IPS DF 4.7 (cell line): ENCODE measurements around the gene DMBX1.

Experiments used
- DNase-seq: peaks from one replicate; pipeline ENCODE4 v3.0.0-alpha.2; 2013; ENCODE audit warnings: low spot score; ENCODE audit errors: extremely low read depth

The DMBX1 gene

DNA sequence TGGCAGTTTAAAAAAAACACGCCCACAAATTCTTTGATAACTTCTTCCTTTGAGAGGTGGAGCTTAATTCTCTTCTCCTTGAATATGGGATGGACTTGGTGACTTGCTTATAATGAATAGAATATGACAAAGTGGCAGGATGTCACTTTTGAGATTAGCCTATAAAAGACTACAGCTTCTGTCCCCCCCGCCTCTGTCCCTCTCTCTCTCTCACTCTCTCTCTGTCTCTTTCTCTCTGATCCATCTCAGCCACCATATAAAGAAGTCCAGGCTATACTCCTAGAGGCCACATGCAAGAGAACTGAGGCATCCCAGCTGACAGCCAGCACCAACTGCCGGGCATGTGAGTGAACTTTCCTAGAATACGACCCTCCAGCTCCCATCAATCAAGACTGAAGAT is 7.7 kb upstream of the DMBX1 start:
- DNase-seq = no peak

DNA sequence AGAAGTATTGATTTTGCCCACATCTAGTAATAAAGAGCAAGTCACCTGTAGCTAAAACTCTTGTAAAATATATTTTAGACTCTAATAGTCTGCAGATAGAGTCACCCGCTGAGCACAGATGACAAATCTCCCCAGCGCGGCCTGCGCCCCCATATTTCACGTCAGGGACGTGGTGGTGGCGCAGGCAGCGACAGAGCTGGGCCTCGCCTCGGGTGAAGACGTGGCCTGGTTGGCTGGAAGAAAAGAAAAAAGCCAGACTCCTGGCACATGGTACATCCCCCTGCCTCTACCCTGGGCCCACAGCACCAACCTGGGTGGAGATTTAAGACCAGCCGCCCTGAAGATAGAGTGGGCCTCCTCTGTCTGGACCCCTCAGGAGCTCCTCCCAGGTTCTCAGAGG is 6.0 kb upstream of the DMBX1 start:
- DNase-seq = no peak

DNA sequence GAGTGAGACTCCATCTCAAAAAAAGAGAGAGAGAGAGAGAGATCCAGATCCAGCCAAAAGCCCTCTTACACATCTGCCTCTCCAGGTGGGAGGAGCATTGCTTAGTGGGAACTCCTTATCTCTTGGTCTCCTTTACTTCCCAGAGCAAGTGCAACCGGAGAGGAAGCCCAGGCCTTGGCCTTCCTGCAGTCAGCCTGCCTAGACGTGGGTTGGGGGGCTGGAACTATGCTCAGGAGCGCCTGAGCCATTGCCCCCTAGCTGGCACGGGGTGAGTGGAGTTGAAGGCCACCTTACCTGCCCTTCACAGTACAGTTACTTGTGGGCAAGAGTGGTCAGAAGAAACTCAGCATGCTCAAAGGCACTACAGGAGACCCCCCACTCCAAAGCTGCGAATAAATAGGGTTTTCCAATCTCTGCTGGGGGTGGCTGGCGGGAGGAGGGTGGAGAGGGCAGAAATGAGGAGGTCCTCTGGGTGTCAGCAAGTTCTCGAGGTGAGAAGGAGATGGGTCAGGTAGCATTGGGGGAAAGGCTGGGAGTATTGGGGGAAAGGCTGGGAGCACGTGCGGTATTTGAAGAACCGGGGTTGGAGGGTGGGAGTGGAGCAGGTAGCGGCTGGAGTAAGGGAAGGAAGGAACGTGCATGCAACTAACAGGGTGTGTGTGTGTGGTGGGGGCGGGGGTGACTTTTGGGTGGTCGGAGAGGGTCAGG is 4.7 kb upstream of the DMBX1 start:
- DNase-seq = no peak

DNA sequence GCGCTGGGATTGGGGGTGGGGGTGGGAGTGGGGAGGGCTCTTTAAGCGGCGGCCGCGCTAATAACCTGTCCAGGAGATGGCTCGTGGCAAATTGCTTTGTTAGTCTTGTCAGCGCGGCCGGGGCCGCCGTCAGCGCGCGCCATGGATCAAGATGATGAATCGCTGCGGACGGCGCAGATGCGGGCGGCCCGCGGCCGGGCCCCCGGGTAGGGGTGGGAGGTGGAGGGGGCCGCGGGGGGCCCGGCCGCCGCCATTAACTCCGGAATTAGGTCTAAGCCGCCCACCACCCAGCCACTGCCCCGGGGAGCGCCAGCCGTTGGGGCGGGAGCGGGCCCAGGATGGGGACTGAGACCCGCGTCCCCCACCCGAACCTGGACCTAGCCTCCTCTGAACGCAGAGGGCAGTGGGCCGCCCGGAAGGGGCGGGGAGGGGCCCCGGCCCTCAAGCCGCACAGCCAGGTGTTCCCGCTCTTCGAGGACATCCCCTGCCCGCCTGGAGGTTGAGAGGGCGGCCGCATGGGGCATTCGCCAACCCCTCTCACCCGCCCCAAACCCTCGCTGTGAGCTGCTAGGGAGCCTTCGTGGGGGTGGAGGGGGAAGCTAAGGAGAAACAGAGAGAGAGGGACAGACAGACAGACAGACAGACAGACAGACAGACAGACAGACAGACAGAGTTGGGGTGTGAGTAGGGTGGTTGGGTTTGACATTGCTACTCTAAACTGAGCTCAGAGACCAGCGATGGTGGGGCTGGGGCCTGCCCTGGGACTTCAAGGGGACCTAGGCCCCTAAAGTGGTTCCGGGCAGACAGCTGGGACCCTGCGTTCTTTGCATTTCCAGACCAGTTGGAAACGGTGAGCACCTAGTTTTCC is 3.8 kb upstream of the DMBX1 start:
- DNase-seq = no peak

DNA sequence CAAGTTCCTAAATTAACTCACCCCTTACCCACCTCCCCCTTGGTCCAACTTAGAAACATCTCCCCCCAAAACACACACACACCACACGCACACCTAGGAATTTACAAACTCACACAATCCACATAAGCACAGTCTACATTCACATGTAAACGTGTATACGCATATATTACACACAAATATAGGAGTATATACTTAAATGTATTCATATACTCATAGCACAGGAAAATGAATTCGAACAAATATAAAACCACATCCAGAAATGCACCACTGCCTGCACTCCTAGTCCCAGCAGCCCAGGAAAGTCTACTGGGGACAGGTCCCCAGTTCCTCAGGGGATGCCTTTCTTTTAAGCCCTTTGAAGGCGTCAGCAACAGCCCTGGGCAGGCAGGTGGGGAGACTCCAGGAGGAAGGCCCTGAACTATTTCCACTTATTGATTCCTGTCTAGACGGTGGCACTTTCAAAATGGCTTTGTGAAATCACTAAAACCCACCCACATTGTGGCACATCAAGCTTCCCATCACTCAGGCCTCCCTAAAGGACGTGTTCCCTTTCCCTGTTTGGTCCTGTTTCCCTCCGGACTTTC is 3.1 kb upstream of the DMBX1 start:
- no peak for DNase-seq

DNA sequence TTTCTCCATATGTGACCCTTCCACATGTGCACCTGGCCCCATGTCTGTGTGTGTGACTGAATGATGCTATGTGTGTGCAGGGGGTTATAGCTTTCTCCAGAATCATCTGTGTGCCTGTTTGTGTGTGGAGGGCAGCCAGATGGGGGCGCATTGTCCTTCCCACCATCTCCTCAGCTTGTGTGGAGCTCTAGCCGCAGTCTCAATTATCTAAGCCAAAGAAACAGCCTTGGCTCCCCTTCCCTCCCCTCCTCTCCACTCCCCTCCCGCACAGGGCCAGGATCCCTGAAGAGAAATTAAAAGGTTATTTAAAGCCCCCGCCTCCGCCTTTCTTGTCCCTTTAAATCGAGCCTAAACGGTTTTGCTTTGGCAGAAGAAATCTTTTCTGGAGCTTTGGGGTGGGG is 1.8 kb upstream of the DMBX1 start:
- DNase-seq = no peak

DNA sequence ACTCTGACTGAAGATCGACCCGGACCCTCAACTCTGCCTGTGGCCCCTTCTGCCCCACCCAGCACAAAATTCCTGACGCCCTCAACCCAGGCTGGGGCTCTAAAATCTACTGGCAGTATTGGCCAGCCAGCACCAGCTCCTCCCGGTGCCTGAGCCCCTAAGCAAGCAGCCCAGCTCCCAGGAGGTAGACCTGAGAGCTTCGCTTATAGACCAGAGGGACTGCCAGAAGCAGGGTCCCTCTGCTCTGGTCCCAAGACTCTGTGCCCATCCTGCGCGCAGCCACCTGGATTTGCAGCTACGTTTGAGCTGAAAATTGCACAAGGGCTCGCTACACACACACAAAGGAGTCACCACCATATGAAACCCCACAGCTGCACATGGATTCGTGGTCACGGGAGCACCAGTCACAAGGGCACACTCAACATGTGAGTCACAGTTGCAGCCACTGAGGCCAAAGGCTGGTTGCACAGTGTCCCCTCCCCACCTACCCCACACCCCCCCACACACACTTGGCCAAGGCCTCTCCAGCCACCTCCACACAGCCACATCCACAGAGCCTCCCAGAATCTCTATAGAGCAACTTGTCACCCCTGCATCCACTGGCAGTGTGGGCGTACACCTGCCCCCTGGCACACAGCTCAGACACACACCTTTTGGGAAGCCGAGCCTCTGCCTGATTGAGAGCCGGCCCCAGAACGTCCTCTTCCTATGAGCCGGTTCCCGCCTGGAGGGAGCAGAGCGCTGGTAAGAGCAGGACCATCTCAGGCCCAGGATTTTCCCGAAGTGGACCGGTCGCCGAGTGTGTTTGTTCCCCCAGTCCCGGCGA is 1.1 kb upstream of the DMBX1 start:
- DNase-seq = no peak

DNA sequence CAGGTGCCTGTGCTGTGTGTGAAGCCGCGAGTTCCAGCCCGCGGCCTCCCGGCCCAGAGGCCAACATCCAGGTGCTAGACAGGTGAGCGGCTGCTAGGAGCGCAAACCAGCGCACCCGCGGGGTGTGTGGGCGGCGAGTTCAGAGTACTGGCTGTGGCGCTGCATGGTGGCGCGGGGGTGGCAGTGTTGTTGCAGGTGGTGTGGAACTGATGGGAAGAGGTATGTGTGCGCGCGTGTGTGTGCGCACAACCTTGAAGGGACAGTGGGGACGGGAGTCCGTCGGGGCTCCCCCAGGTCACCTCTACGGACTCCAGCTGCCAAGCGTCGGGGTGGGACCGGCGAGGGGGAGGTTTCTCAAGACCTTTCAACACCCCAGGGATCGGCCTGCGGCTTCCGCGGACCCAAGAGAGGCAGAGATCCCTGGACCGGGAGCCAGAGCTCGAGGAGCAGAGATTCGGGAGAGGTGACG is 433 bp upstream of the DMBX1 start:
- DNase-seq = no peak

DNA sequence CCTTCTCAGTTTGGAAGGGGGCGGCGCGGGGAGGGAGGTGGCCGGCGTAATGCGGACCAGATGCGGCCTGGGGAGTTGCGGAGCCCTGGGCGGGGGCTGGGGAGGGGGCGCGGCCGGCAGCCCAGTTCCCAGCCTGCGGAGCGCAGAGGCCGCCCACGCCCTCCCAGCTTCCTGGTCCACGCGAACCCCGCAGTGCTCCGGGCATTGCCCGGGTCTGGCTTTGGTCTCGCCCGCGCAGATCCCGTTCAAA is 695 bp downstream of the DMBX1 start:
- no peak for DNase-seq

DNA sequence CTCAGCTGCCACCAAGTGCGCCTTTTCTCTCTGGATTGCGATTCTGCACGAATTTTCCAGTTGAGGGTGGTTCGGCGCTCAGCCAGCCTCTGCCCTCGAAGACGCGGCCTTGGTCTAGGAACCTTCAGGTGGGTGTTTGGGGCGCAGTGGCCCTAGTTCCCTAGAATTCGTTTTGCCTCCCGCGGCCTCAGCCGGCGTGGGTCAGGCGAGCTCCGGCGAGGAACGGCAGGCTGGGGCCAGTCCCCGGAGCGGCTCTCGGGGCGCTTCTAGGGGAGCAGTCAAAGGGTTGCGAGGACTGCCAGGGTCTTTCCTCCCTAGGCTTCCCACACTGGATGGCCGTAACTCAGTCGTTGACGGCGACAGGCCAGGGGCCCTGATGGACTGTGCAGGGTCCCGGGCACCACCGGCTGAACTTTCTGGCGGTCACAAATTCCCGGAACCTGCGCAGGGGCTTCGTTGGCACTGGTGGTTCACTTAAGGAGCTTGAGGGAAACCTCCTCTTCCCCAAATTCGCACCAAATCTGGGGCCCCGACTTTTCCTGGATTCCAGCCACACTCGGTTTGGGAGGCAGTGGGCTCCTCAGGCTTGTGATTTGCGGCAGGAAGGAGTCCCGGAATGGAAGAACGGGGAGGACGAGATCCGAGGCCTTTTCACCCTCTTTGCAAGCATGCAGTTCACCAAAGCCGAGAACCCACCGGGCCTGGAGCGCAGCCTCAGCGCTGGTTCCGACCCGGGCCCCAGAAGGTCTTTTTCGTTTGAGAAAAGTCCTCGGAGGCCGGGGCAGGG is 1.2 kb downstream of the DMBX1 start:
- no peak for DNase-seq

DNA sequence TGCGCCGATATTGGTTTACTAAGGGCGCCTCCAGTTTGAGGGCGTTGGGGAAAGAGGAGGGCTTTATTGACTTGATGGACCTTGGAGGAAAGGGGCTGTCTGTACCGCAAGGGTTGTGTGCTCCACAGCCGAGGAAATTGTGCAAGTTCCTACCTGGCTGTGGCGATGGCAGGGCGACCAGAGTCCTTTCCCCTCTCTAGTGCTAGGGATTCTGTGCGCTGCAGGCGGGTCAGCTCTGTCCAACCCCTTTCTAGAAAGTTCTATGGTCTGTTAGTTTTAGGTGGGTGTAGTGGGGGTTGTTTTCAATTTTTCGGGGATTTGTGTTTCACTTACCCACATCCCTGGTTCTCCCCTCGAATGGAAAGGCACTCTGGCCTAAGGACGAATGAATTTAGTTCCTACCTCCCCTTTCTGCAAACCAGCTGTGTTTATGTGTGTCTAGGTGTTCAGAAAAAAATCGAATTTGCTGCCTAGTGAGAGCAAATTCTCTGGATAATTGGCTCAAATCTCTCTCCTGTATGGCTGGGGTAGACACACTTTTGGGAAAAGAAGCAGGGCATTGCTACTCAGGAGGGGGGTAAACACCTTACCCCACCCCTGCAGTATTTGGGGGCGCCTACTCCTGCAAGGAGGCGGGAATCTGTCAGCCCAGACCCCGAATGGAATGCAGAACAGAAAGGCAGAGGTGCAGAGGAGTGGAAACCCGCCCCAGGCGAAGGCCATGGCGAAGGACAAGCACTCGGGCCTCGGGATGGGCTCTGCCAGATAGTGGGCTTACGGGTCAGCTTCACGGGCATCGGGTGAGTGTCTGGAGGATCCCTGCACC is 2.0 kb downstream of the DMBX1 start:
- no peak for DNase-seq

DNA sequence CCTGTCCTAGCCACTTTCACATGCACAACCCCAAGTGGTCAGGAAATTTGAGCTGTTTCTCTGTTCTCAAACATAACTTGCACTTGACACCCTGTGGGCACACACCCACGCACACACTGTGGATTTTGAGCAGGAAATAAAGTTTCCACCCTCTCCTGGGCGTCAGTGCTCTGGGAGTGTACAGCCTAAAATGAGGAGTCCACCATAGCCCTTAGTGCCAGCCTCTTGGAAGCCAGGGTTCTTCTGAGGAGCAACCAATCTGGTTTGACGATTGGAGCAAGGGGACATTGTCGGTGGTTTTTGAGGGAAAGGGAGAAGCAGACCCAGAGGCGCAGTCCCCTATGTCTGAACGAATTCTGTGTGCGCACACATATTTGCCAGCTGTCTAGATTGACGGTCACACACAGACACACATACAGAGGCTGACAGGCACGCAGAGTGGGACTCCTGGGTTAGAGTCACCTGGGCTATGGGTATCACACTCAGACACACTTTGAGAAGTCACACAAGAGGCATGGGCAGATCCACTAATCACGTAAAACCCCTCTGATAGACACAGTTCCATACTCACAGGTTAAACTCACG is 2.7 kb downstream of the DMBX1 start:
- no peak for DNase-seq

DNA sequence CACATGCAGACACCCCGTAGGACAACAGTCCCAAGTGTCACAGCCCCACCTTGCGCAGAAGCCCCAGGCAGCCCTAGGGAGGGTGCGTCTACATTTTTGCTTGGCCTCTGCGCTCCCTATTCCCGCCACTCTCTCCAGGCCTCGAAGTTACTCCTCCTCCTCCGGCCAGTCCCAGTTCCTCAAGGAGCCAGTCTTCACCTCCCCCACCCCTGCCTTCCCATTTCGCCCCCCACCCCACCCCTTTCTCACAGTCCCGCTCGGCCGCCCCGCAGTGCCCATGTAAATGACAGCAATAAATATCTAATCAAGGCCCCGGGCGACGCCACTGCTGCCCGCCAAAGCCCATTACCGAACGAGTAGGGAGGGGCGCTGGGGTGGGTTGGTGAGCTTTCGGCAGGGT is 3.2 kb downstream of the DMBX1 start:
- DNase-seq = no peak

DNA sequence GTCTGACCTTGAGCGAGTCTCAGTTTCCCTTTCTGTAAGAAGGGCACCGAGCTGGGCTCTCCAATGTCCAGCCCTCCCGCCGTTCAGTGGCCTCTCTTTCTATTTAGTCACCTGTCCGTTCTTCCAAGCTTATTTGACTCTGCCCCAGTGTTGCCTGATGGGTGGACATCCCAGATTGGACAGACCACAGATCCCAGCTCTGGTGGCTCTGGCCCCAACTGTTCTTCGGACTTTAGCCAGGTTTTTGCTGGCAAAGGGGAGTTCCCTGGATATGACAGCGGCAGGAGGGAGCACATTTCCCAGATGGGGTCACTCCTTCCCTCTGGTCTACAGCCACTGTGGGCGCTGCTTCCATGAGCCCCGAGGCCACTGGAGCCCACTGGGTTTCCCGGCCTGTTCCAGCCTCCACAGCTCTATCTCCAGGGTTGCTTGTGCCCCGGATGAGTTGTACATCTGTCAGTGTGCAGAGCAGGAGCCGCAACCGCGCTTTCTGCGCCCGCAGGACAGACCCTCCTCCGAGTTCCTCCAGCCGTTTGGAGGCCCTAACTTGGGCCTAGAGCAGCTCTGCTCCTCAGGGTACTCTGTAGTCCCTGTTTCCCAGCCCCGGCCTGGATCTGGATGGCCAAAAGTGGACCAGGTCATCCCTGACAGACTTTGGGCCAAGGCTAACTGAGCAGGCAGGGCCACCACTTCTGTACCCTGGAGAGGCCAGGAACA is 3.8 kb downstream of the DMBX1 start:
- DNase-seq = no peak

DNA sequence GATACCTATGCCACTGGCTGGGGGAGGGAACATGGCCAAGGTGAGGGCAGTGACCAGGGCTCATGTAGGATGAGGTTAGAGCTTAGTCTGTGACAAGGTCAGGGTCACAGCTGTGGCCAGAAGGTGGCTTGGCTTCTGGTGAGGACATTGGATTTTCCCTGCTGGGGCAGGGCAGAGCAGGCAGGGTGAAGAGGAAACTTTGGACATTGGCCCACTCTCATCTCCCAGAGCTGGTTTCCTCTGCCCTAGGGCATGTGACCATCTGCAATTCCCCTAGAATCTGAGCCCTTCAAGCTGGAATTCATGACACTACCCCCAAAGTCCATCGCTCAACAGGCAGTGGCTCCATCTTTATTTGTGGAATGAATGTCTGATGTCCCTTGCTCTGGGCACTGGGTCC is 5.3 kb downstream of the DMBX1 start:
- no peak for DNase-seq

DNA sequence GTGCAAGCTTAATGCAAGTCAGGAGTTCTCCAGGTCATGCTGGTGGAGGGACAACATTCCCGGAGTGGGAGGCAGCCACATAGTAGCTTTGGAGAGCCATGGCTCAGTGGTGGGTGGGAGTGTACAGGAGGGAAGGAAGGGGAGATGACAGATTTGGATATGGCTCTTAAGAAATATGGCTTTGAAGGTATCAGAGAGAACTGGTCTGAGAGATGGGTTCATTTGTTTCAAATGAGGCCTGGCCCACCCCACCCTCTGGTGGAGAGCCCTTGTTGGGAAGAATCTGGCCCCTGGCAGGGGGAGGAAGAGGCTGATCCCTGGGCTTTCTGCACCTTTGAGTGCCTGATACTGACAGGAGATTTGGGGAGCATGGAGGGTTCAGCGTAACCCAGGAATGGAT is 6.1 kb downstream of the DMBX1 start:
- DNase-seq = no peak

DNA sequence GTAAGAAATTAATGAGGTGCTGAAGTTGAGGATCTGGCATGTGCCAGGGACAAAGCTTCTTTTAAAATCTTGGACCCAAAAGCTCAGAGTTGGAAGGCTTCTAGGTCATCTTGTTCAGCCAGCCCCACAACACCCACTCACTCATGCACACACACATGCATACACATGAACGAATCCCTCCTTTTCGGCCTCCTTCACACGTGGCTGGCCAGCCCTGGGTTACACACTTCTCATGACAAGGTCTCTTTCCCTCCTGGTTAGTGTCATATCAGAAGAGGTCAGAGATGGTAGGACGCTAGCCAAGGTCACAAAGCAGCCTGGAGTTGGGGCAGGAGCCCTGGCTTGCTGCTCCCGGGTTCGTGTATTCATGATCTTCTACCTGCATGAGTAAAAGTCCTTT is 6.9 kb downstream of the DMBX1 start:
- DNase-seq = no peak

DNA sequence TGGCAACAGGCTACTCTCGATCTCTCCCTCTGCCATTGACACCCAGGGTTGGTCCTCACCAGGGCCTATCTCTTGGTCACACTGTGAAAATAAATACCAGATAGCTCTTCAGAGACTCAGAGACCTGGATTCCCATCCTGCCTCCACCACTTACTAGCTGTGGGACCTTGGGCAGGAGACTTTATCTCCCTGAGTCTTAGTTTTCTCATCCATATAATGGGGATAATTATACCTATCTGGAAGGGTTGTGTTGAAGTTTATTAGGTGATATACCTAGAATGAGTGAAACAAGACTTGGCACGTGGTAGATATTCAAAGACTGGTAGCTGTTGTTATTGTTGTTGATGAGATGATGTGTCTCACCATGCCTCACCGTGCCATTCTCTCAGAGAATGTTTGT is 7.4 kb downstream of the DMBX1 start:
- no peak for DNase-seq

DNA sequence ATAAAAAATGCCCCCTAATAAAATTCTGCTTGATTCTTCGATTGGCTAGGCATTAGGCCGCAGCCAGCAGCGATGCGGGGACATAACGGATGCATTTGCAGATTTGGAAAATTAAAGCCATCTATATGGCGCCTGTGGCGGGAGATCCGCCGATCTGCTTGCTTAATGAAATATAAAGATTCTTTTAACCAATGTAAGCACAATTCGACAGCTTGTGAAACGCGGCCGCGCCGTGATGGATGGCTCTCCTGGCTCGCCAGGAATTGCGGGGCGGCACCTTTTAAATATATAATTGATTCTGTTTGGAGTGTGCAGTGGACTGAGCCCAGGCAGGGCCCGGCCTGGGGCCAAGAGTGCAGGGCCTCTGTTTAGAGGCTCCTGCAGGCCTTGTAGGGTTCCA is 8.0 kb downstream of the DMBX1 start:
- no peak for DNase-seq
